Measurements from ENCODE around the gene TNFSF12.

GRCh38 chr17:7572338-7572587 lies 23.4 kb downstream of the TNFSF12 start:
- TF ChIP-seq ZNF8 (CRISPR knock-in tag; IDR thresholded peaks at IDR 0.05) = no peak
- no peak for TF ChIP-seq GLIS3 (CRISPR knock-in tag; IDR thresholded peaks at IDR 0.05)
- TF ChIP-seq, protein P1, sequence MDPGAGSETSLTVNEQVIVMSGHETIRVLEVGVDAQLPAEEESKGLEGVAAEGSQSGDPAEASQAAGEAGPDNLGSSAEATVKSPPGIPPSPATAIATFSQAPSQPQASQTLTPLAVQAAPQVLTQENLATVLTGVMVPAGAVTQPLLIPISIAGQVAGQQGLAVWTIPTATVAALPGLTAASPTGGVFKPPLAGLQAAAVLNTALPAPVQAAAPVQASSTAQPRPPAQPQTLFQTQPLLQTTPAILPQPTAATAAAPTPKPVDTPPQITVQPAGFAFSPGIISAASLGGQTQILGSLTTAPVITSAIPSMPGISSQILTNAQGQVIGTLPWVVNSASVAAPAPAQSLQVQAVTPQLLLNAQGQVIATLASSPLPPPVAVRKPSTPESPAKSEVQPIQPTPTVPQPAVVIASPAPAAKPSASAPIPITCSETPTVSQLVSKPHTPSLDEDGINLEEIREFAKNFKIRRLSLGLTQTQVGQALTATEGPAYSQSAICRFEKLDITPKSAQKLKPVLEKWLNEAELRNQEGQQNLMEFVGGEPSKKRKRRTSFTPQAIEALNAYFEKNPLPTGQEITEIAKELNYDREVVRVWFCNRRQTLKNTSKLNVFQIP (CRISPR knock-in tag; IDR thresholded peaks at IDR 0.05; ENCODE audit: borderline replicate concordance, low read depth) = no peak
- no peak for TF ChIP-seq CREB5 (CRISPR knock-in tag; IDR thresholded peaks at IDR 0.05; ENCODE audit: low read depth)
